Chondrocyte (in vitro differentiated cells): ENCODE measurements around the gene ARHGAP18. TPM values are rescaled to one million over a fixed set of nuclear protein-coding genes. Genes with fewer than 3 reads are reported as not detected.

Source experiments
- DNase-seq: peaks from one replicate; pipeline ENCODE4 v3.0.0; 2021; ENCODE audit warnings: mixed read lengths, low spot score
- H3K27ac Mint-ChIP-seq: one replicate; pipeline ENCODE4 v1.8.0; 2021; ENCODE audit warnings: mild to moderate bottlenecking, moderate library complexity, mixed read lengths; ENCODE audit not compliant: unreplicated experiment
- H3K27me3 Mint-ChIP-seq: 2 replicates; pipeline ENCODE4 v1.8.0; 2021; ENCODE audit warnings: low read depth, mixed read lengths
- H3K36me3 Mint-ChIP-seq: 2 replicates; pipeline ENCODE4 v1.8.0; 2021; ENCODE audit warnings: low read depth, mixed read lengths
- H3K4me1 Mint-ChIP-seq: 2 replicates; pipeline ENCODE4 v1.8.0; 2021; ENCODE audit warnings: low read depth, mild to moderate bottlenecking, mixed read lengths
- H3K4me3 Mint-ChIP-seq: one replicate; pipeline ENCODE4 v1.8.0; 2021; ENCODE audit warnings: mild to moderate bottlenecking, moderate library complexity, mixed read lengths; ENCODE audit not compliant: unreplicated experiment
- H3K9me3 Mint-ChIP-seq: 2 replicates; pipeline ENCODE4 v1.8.0; 2021; ENCODE audit warnings: low read depth, mixed read lengths
- CTCF ChIP-seq: fragments of 200-600 bp; sonication (generic); IDR thresholded peaks from 2 replicates; pipeline ENCODE4 v1.5.0; 2021; ENCODE audit warnings: antibody characterized with exemption, mild to moderate bottlenecking, moderate library complexity
- total RNA-seq: library from RNA; stranded (reverse); gene quantifications from 3 replicates; pipeline ENCODE4 v1.2.1, GENCODE V29; 2021

ARHGAP18 gene
- total RNA-seq, 1 donor from 2014 or later: 8.0 TPM

- H3K9me3 Mint-ChIP-seq: peaks cover 12% of the 10 kb centered on the region
- no peaks in the 10 kb centered on the region for H3K27me3 Mint-ChIP-seq
- peaks cover 15% of the 10 kb centered on the region for H3K36me3 Mint-ChIP-seq
- no peaks in the 10 kb centered on the region for H3K4me1 Mint-ChIP-seq
- no peak for DNase-seq
- TF ChIP-seq CTCF: peak; percentile 68
- H3K27ac Mint-ChIP-seq: no peak overlapping the region
- no peak overlapping the region for H3K4me3 Mint-ChIP-seq
Observed at GRCh38 chr6:129567374-129567773, 142.6 kb downstream of the ARHGAP18 start.

- Mint-ChIP-seq H3K9me3 (no peaks in the 10 kb centered on the region), H3K36me3 (peaks cover 6% of the 10 kb centered on the region), H3K4me1 (no peaks in the 10 kb centered on the region), H3K4me3 (no peak overlapping the region), H3K27me3 (no peaks in the 10 kb centered on the region), H3K27ac (no peak overlapping the region)
- DNase-seq: no peak
- no peak for TF ChIP-seq CTCF
Observed at GRCh38 chr6:129565811-129566210, 144.2 kb downstream of the ARHGAP18 start.

GRCh38 chr6:129565366-129565765 is 144.6 kb downstream of the ARHGAP18 start:
- H3K27ac Mint-ChIP-seq: no peak overlapping the region
- no peak for DNase-seq
- H3K4me1 Mint-ChIP-seq: no peaks in the 10 kb centered on the region
- no peak overlapping the region for H3K4me3 Mint-ChIP-seq
- H3K27me3 Mint-ChIP-seq: no peaks in the 10 kb centered on the region
- peaks cover 2% of the 10 kb centered on the region for H3K36me3 Mint-ChIP-seq
- no peaks in the 10 kb centered on the region for H3K9me3 Mint-ChIP-seq
- no peak for TF ChIP-seq CTCF

GRCh38 chr6:129558248-129558647 is 151.7 kb downstream of the ARHGAP18 start:
- Mint-ChIP-seq H3K36me3 (no peaks in the 10 kb centered on the region), H3K27me3 (no peaks in the 10 kb centered on the region), H3K4me1 (no peaks in the 10 kb centered on the region), H3K27ac (no peak overlapping the region), H3K9me3 (no peaks in the 10 kb centered on the region), H3K4me3 (no peak overlapping the region)
- DNase-seq: no peak
- TF ChIP-seq CTCF: no peak

GRCh38 chr6:129555206-129555832 is 154.7 kb downstream of the ARHGAP18 start:
- TF ChIP-seq CTCF: no peak
- H3K27ac Mint-ChIP-seq: no peak overlapping the region
- no peaks in the 10 kb centered on the region for H3K27me3 Mint-ChIP-seq
- no peaks in the 10 kb centered on the region for H3K9me3 Mint-ChIP-seq
- peaks cover 2% of the 10 kb centered on the region for H3K36me3 Mint-ChIP-seq
- H3K4me3 Mint-ChIP-seq: no peak overlapping the region
- no peak for DNase-seq
- no peaks in the 10 kb centered on the region for H3K4me1 Mint-ChIP-seq
